Measurements from ENCODE around the gene CEACAM21. TPM values are rescaled to one million over a fixed set of nuclear protein-coding genes. Genes with fewer than 3 reads are reported as not detected.

Gene CEACAM21
- total and polyA plus RNA-seq, 2 donors from 2014 or later = 1.2 to 5.6 TPM

DNA sequence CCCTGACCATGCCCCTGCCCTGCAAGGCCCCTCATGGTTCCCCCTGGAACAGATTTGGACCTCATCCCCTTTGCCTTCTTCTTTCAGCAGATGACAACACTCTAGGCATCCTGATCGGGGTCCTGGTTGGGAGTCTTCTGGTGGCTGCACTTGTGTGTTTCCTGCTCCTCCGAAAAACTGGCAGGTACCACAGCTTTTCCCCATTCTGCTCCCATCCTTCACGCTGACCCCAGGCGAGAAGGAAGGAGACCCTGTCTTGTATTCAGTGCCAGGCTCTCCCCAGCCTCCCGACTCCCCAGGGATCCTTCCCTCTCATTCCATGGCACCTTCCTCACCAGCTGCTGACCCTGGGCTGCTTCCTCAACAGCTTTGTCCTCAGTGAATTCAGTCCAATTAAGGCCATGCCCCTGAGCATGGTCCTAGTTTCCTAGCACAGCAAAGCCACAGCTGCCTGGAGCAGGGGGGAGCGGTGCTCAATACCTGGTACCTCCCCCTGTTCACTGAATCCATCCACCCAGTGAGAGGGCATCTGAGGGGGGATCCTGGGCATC is 8.4 kb downstream of the CEACAM21 start:
- peaks cover 0 to 6% (median 0%) of the 10 kb centered on the region in 3 donors for H3K9me3 ChIP-seq (ENCODE audit: control insufficient read depth in 2 of 3, insufficient read depth in 1 of 3, low read length in 3 of 3)
- no peak for DNase-seq
- TF ChIP-seq, protein P1, sequence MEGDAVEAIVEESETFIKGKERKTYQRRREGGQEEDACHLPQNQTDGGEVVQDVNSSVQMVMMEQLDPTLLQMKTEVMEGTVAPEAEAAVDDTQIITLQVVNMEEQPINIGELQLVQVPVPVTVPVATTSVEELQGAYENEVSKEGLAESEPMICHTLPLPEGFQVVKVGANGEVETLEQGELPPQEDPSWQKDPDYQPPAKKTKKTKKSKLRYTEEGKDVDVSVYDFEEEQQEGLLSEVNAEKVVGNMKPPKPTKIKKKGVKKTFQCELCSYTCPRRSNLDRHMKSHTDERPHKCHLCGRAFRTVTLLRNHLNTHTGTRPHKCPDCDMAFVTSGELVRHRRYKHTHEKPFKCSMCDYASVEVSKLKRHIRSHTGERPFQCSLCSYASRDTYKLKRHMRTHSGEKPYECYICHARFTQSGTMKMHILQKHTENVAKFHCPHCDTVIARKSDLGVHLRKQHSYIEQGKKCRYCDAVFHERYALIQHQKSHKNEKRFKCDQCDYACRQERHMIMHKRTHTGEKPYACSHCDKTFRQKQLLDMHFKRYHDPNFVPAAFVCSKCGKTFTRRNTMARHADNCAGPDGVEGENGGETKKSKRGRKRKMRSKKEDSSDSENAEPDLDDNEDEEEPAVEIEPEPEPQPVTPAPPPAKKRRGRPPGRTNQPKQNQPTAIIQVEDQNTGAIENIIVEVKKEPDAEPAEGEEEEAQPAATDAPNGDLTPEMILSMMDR (IDR thresholded peaks at IDR 0.05; ENCODE audit: borderline replicate concordance, extremely low read depth, insufficient read depth) = no peak
- H3K27me3 ChIP-seq (ENCODE audit: control insufficient read depth, insufficient read depth, low read length) = no peaks in the 10 kb centered on the region
- H3K4me3 ChIP-seq (ENCODE audit: low read length in 3 of 3) = no peak overlapping the region
- no peak overlapping the region for H3K27ac ChIP-seq (ENCODE audit: low read depth in 2 of 2, low read length in 2 of 2)
- FAIRE-seq = no peak
- no peaks in the 10 kb centered on the region for H3K36me3 ChIP-seq (ENCODE audit: control insufficient read depth in 2 of 3, insufficient read depth in 3 of 3, low read length in 3 of 3)
- H3K4me1 ChIP-seq (ENCODE audit: control insufficient read depth in 2 of 3, insufficient read depth in 2 of 3, low read depth in 1 of 3, low read length in 3 of 3) = no peaks in the 10 kb centered on the region
- intact Hi-C loops (cut with DNase I) = no loop called here
- H3K9ac ChIP-seq (ENCODE audit: low read length in 3 of 3) = no peak overlapping the region

DNA sequence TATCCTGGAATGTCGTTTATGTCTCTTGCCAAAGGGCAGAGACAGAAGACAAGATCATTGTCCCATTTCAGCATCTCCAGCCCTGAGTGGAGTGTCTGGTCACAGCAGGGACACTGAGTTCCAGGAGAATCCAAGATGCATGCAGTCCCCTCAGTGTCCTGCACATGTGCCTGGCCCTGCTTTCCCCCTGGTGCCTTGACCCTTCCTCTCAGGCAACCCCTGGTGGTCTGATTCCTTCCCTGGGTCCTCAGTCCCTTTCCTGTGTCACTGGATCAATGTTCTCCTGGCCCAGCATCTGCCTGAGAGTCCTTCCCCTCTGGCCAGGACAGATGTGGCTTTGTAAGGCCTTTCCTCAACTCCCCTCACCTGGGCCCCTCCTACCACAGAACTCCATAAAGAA is 9.0 kb downstream of the CEACAM21 start:
- TF ChIP-seq, protein P1 (IDR thresholded peaks at IDR 0.05; ENCODE audit: borderline replicate concordance, extremely low read depth, insufficient read depth) = no peak
- no peak for DNase-seq
- FAIRE-seq = no peak
- H3K9ac ChIP-seq (ENCODE audit: low read length in 3 of 3) = no peak overlapping the region
- no peaks in the 10 kb centered on the region for H3K4me1 ChIP-seq (ENCODE audit: control insufficient read depth in 2 of 3, insufficient read depth in 2 of 3, low read depth in 1 of 3, low read length in 3 of 3)
- intact Hi-C loops (cut with DNase I) = no loop called here
- H3K4me3 ChIP-seq (ENCODE audit: low read length in 3 of 3) = no peak overlapping the region
- peaks cover 0 to 6% (median 0%) of the 10 kb centered on the region in 3 donors for H3K9me3 ChIP-seq (ENCODE audit: control insufficient read depth in 2 of 3, insufficient read depth in 1 of 3, low read length in 3 of 3)
- H3K27me3 ChIP-seq (ENCODE audit: control insufficient read depth, insufficient read depth, low read length) = no peaks in the 10 kb centered on the region
- no peak overlapping the region for H3K27ac ChIP-seq (ENCODE audit: low read depth in 2 of 2, low read length in 2 of 2)
- no peaks in the 10 kb centered on the region for H3K36me3 ChIP-seq (ENCODE audit: control insufficient read depth in 2 of 3, insufficient read depth in 3 of 3, low read length in 3 of 3)

DNA sequence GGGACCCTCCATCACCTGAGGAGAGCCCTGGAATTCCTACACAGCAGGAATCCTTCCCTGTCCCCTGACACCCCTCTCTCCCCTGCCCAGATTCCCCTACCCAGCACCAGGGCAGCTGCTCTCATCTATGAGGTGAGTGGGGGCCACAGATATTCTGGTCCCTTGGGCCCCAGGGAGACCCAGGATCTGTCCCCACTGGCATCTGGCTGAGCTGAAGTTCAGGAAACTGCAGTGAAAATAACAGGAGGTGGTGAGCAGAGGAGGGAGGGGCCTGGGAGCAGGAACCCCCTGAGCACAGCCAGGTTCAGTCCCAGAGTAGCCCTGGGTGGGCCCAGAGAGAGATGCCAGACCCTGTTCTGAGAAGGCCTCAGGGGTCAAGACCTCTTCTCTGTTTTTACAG is 10.1 kb downstream of the CEACAM21 start:
- TF ChIP-seq, protein P1 (IDR thresholded peaks at IDR 0.05; ENCODE audit: borderline replicate concordance, extremely low read depth, insufficient read depth) = no peak
- H3K4me1 ChIP-seq (ENCODE audit: control insufficient read depth in 2 of 3, insufficient read depth in 2 of 3, low read depth in 1 of 3, low read length in 3 of 3) = no peaks in the 10 kb centered on the region
- no peak overlapping the region for H3K9ac ChIP-seq (ENCODE audit: low read length in 3 of 3)
- no peaks in the 10 kb centered on the region for H3K27me3 ChIP-seq (ENCODE audit: control insufficient read depth, insufficient read depth, low read length)
- FAIRE-seq (no peak), DNase-seq (no peak)
- peaks cover 0 to 3% (median 0%) of the 10 kb centered on the region in 3 donors for H3K9me3 ChIP-seq (ENCODE audit: control insufficient read depth in 2 of 3, insufficient read depth in 1 of 3, low read length in 3 of 3)
- no peak overlapping the region for H3K27ac ChIP-seq (ENCODE audit: low read depth in 2 of 2, low read length in 2 of 2)
- no peak overlapping the region for H3K4me3 ChIP-seq (ENCODE audit: low read length in 3 of 3)
- intact Hi-C loops (cut with DNase I) = no loop called here
- H3K36me3 ChIP-seq (ENCODE audit: control insufficient read depth in 2 of 3, insufficient read depth in 3 of 3, low read length in 3 of 3) = no peaks in the 10 kb centered on the region

Data from kidney (tissue), 14 donors.